Esophagus mucosa (tissue), 1 donor: ENCODE results near the gene GALNT13. TPM values are rescaled to one million over a fixed set of nuclear protein-coding genes. Genes with fewer than 3 reads are reported as not detected.

Experiments
- ATAC-seq: fragments of 200-7000 bp; cut with Tn5 transposase; one replicate; pipeline ENCODE4 v1.9.1; 2020
- total RNA-seq: library from RNA; stranded (reverse); gene quantifications from one replicate; pipeline ENCODE4 v1.2.4, GENCODE V29; 2023
- donor health status: DM: yes; HTN: yes; CAD: no.

Gene GALNT13
- total RNA-seq, 1 donor from 2014 or later, result 0.04 TPM

DNA sequence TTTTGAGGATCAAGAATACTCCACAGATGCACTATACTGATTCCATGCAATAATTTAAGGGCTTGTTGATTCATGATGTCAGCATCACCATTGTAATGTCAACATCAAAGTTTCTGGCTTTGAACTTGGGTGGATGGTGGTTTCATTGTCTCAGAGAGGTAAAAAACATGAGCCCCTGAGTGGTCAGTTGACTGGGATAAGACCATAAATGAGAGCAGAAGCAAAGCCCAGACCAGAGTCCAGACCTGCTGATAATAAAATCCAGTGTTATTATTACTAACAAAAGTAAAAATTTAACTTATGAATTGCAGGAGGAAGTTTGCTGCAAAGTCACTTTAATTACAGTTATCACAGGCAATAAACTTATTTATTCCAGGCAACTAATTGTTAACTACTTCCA, 358.2 kb downstream of the GALNT13 start:
- no peak for ATAC-seq

DNA sequence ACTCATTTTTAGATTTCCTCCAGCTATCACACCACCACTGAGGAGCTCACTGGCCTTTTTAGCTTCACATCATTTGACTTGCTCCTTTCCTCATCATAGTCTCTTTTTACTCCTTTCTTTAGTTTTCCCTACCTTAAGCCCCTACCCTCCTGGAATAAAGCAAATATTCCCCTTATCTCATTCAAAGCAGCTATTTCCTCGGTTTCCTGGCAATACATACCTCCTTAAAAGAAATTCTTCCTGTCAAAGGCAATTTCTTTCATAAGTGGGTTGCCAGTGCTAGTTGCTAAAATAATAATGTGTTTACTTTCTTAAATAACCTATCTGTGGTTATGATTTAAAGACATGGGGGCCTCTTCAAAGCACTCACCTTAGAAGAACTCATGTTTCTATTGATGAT, 359.3 kb downstream of the GALNT13 start:
- ATAC-seq, result no peak

DNA sequence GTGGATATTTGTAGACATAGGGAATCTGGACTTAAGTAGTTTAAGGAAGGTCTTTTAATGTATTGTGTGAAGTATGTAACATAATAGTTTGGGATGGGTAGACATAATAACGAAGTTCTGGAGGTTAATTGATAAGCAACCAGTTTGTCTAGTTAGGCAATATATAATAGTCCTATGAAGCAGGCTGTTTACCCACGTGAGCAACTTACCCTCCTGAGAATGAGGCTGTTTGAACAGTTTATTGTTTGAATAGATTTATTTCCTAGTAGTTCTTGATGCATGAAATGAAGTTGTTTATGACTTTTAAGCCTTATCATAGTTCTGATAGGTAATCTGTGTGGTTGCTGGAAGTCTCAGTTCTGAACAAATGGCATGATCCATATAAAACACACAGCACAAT, 361.5 kb downstream of the GALNT13 start:
- no peak for ATAC-seq

DNA sequence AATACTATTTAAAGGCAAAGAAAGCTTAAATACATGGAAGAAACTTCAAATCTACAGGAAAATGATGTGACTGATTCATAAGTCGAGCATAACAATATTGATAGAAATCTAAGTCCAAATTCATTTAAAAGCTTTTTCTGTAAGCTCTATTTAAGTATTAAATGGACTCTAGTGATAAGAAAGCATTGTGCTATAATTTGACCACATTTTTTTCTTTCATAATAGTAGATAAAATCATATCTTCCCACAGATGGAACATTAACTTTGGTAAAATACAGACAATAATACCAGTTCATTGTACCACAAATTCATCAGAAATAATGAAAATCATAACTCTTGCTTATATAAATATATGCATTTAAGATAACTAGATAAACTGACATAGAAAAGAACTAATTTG, 366.5 kb downstream of the GALNT13 start:
- no peak for ATAC-seq

DNA sequence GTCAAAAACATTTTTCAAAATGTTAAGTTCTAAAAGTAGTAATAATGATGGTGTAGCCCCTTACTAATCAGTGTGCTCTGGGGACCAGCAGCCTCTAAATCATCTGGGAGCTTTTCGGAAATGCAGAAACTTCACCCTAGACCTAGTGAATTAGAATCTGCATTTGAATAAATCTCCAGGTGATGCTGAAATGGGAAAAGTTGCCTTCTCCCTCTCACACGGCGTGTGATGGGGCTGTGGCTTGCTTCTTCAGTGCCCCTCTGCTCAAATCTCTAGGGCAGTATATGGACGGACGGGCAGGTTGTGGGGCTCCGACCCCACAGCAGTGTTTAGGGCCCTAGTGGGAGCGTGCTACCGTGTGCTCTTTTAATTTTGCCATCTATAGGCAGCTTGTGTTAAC, 368.6 kb downstream of the GALNT13 start:
- ATAC-seq, result no peak

DNA sequence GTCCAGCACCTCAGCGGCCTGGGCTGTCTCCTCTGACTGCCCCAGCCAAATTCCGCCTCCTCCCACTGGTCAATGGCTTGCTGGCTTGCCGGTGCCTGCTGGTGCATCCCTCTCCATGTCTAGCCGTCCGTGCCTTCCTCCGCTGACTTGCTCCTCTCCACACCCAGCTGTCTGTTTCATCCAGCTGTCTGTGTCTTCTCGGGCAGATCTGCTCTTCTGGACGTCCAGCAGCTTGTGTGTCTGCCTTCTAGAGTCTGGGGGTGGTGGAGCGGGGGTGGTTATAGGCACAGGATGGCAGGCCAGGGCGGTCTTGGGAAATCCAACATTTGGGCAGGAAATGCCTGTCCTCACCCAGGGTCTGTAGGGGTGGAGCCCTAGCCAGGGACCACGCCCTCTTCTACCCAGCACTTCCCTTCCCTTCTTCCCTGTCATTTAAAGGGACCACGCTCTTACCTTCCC, 369.2 kb downstream of the GALNT13 start:
- ATAC-seq, result no peak

DNA sequence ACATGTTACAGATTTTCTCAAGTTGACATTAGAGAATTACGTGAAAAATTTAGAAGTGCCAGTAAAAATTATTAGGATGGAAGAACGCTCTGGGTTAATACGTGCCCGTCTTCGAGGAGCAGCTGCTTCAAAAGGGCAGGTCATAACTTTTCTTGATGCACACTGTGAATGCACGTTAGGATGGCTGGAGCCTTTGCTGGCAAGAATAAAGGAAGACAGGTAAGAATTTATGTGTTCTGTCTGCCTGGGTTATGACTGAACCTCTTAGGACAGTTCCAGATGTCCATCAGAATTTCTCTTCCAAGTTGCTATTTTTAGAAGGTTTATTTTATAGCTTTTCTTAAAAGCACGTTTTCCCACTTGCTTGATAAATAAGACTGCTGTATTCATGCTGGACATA, 371.0 kb downstream of the GALNT13 start:
- ATAC-seq, result no peak

DNA sequence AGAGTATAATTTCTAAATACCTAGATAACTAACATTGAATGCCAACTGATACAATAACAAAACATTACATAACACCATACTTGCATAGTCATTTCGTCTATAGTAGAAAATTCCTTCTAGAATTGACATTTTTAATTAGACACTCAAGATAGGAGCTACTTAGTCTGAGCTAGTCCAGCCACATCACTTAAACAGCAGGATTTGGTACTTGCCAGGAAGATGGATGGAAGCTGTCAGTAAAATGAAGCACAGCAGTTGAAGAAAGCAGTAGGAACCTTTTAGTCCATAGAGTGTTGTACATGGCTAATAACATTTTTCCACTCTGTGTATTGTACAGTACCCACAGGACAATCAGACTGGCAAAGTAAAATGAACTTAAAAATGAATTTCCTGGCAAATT, 372.0 kb downstream of the GALNT13 start:
- ATAC-seq, result no peak

DNA sequence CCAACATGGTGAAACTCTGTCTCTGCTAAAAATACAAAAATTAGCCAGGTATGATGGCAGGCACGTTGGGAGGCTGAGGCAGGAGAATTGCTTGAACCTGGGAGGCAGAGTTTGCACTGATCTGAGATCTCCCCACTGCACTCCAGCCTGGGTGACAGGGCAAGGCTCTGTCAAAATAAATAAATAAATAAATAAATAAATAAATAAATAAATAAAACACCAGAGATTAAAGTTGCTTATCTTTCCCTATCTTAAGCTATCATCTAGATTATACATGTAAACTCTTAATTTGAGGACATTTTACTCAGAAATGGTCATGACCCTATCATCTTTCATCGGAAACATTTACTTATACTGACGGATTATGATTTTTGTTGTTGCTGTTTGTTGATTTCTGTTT, 373.2 kb downstream of the GALNT13 start:
- ATAC-seq, result no peak

DNA sequence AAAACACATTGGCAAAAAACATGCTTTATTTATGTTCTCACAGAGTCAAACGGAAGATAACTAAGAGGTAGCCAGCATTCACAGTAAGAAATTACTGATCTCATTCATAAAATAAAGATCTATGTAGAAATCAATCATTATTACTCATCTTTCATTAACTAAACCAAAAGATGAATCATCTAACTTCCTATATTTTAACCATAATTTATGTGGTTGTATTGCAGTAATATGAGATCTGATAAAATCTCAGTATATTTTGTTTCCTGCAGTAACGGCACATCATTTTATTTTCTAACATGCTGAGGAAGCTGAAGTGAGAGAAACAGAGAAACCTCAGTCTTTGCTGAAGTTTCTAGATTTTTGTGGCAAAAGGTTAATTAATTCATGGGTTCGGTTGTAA, 375.8 kb downstream of the GALNT13 start:
- no peak for ATAC-seq

DNA sequence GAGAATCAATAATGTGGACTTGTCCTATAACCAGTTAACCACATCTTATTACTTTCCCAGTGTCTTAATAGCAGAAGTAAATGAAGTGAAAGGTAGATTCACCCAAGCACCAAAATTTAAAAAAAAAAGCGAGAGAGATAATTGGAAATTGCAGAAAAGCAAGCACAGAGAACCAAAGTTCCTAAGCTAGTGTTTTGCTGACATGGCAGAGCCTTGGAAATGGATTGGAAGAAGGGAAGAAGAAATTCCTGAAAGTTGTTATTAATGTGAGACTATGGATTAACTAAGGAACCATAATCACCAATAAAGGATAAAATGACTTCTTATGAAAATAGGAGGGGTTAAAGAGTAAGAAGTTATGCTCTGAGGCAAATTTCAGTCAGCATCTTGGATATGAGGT, 384.4 kb downstream of the GALNT13 start:
- ATAC-seq, result no peak

DNA sequence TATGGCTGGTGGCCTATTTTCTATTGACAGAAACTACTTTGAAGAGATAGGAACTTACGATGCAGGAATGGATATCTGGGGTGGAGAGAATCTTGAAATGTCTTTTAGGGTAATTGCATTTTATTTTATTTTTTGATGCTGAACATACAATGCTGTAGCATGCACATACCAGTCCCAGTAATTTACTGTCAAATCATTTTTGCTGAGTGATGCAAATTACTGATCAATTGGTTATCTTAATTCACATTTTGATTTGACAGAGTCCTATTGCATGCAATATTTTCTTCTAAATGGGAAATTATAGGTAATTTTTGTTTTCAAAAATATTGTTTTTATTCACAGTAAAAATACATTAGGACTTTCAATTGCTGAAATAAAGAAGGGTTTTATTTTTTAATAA, 387.3 kb downstream of the GALNT13 start:
- no peak for ATAC-seq

DNA sequence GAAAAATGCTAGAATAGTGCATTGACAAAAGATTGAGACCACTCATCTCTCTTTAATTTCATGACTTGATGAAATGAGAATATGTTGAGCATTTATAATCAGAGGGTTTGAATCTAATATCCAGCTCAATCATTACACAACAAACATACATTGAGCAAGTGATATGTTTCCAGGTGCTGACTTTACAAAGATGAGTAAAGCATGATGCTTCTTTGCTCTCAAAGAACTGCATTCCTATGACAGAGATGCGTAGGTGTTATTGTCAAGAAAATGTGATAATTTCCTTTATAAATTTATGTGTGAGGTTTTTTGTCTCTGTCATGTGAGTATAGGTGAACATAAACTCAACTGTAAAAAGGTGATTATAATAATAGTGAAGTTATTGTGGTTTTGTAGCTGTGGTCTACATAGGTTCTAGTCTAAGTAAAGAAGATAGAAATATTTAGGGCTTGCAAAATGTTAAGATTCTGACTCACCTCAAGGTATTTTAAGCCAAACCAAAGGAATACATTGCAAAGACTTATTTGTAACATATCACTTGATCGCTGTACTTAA, 389.8 kb downstream of the GALNT13 start:
- ATAC-seq, result no peak

DNA sequence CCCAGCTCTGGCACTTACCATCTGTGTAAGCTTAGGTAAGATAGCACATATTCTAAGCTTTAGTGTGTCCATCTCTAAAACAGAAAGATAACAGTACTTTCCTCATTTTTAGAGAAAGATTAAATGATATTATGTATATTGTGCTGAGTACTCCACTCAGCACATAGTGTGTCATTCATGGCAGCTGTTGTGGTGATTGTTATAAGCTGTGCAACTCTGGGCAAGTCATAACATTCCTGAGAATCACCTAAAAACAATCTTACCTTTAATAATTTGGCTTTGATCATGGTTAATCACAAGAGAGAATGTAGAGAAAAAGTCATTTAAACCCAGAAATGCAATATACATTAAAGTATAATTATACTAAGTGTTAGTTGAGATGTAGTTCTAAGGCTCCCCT, 391.5 kb downstream of the GALNT13 start:
- no peak for ATAC-seq

DNA sequence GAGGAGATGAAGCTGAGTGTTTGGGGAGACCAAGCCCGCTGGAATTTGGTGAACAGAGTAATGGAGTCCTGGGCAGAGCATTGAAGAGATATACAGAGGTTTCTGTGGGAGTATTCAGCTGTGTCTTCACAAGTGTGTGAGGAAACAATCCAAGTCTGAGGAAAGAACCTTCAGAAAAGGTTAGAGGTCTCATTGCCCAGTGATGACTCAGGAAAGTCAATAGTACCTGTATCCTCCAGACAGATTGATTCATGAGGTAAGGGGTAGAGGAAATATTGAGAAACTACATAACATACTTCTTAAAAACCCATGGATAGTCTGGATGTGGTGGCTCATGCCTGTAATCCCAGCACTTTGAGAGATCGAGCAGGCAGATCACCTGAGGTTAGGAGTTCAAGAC, 392.3 kb downstream of the GALNT13 start:
- no peak for ATAC-seq

DNA sequence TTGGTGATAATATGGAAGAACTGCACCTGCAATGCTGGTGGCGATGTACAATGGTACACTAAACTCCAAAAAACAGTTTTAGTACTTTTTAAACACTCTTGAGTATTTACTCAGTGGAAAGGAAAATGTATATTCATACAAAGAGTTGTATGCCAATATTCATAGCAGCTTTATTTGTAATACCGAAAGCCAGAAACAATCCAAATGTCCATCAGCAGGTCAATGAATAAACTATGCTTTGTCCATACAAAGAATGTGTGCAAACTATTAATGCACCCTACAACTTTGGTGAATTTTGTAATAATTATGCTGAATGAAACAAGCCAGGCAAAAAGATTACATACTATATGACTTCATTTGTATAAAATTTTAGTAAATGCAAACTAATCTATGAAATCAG, 396.3 kb downstream of the GALNT13 start:
- ATAC-seq, result no peak

DNA sequence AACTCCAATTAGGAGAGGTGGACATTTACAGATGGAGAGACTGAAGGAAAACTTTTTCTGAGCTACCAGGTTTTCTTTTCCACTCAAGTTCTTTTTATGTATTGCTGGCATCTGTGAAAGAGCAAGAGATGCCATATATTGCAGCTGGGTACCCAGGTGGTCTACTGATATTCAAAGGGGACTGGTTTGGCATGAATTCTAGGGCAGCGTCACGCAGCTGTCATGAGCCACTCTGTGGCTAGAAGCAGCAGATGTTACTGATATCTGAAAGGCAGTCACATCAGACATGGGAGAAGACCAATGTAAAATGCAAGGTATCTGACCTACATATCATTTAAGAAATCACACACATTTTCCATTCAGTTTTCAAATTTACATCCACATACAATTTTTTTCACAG, 408.8 kb downstream of the GALNT13 start:
- no peak for ATAC-seq

DNA sequence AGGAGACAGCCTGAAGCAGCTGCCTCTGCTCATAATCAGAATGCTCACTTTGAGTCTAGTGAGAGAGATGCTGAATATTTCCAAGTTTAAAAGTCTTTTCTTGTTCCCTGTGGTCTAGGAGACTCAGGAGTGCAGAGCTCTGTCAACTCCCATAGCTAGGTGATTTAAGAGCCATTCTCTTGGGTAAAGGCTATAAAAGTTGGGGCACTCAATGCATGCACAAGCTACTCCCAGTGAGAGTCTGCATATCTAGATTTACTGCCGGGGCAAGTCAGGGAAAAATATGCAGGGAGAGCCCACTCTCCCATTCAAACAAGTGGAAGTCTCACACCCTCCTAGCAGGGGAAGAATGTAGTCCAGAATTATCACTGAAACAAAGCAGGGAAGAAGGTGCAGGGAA, 418.1 kb downstream of the GALNT13 start:
- no peak for ATAC-seq

DNA sequence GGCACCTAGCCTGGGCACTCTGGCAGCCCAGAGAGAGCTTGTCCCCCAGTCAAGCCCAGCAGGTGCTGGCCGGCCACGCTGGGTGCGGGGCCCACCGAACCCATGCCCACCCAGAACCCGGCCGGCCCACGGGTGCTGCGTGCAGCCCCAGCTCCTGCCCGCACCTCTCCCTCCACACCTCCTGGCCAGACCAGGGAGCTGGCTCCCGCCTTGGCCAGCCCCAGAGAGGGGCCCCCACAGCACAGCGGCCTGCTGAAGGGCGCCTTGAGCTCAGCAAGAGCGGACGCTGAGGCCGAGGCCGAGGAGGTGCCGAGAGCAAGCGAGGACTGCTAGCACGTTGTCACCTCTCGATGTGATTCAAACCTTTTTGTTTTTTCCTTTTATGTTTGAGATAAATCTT, 419.8 kb downstream of the GALNT13 start:
- ATAC-seq, result no peak

DNA sequence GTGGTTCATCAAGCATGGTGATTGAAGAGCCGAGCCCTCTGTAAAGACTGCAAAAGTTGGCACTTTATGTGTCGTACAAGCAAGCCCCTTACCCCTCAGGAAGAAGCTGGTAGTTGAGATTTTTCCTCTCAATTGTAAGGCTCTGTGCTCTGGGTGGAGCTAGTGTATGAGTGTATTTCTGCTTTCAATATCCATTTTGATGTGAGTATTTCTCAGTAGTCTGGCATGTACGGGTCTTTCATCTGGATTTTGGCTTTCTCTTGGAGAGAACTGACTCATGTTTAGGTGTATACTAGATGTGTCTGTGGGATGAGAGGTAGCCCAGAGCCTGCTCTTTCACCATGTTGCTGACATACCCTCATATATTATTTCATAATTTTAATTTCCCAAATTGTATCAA, 420.2 kb downstream of the GALNT13 start:
- no peak for ATAC-seq

DNA sequence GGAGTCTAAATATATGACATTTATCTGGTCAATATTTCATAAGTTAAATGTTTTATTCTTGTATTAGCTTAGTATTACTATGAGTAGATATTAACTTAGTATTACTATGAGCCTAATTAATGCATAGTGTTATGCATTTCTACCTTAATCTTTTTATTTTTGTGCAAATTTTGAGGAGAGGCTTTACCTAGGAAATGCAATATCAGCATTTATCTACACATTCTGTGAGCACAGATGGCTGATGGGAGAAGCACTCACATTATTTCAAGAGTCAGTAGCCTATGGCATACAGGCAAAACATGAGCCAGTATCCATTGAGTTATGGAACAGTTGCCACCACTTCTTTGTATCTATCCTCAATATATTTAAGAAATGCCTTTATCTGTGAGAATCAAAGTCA, 422.1 kb downstream of the GALNT13 start:
- no peak for ATAC-seq

DNA sequence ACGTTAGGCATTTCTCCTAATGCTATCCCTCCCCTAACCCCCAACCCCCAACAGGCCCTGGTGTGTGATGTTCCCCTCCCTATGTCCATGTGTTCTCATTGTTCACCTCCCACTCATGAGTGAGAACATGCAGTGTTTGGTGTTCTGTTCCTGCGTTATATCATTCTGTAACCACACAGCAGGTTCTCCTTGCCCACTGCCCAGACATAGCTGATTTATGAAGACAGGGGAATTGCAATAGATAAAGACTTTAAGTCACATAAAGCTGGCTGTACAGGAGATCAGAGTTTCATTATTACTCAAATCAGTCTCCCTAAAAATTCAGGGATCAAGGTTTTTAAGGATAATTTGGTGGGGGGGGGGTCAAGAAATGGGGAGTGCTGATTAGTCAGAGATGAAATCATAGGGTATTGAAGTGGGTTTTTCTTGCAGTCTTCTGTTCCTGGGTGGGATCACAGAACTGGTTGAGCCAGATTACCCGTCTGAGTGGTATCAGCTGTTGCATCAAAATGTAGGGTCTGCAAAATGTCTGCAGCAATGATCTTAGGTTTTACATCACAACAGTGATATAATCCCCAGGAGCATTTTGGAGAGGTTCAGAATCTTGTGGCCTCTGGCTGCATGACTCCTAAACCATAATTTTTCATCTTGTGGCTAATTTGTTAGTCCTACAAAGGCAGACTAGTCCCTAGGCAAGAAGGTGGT, 434.7 kb downstream of the GALNT13 start:
- ATAC-seq, result no peak

DNA sequence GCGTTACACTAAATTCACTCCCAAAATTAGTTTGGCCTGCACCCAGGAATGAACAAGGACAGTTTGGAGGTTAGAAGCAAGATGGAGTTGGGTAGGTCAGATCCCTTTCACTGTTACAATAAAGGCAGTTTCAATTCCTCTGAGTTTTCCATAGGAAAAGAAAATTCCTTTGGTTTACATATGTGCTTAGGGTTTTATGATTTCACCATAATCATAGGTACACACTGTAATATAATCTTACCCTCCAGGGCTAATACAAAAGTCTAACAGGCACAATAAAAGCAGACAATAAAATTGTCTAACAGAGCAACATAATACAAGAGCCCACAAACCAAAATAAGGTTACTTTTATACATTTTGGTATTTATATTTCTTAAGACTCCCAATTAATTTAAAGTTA, 435.3 kb downstream of the GALNT13 start:
- ATAC-seq, result no peak

DNA sequence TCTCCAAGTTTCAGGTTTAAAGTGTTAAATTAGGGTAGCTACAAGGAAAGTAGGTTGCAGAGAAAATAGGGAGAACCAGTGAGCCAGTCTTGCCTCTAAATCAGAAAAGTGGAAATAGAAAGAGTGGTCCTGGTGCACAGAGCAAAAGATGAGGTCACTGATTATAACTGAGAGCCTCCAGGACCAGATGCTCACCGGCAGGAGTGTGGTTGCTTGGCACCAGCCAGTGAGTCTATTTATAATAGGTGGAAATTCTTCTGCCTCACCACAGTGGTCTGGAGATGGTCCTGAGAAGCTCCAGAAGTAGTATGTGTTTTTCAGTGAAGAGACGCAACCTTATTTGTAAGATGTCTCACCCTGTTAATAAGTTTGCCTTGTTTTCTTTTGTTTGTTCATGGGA, 452.9 kb downstream of the GALNT13 start:
- ATAC-seq, result no peak

DNA sequence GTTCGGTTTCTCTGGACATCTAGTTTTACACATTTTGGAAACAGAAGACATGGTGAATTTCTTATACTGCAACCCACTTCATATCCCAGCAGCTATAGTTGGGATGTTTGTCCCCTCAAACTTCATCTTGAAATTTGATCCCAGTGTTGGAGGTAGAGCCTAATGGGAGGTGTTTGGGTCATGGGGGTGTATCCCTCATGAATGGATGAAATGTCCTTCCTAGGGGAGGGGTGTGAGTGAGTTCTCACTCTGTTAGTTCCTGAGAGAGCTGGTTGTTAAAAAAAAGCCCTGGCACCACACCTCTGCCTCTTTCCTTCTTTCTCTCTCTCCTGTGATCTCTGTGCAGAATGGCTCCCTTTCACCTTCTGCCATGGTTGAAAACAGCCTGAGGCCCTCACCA, 457.8 kb downstream of the GALNT13 start:
- ATAC-seq, result no peak
